Stimulated activated CD4-positive, alpha-beta T cell treated with anti-CD3 and anti-CD28 coated beads, Interleukin-2, amount 100 ng/mL, for 24 hours (primary cell): ENCODE measurements around the gene MLYCD.

Experiments used
- DNase-seq, 2 donors: peaks; one replicate each; pipeline ENCODE4 v3.0.0-alpha.2; 2020

The MLYCD gene

DNA sequence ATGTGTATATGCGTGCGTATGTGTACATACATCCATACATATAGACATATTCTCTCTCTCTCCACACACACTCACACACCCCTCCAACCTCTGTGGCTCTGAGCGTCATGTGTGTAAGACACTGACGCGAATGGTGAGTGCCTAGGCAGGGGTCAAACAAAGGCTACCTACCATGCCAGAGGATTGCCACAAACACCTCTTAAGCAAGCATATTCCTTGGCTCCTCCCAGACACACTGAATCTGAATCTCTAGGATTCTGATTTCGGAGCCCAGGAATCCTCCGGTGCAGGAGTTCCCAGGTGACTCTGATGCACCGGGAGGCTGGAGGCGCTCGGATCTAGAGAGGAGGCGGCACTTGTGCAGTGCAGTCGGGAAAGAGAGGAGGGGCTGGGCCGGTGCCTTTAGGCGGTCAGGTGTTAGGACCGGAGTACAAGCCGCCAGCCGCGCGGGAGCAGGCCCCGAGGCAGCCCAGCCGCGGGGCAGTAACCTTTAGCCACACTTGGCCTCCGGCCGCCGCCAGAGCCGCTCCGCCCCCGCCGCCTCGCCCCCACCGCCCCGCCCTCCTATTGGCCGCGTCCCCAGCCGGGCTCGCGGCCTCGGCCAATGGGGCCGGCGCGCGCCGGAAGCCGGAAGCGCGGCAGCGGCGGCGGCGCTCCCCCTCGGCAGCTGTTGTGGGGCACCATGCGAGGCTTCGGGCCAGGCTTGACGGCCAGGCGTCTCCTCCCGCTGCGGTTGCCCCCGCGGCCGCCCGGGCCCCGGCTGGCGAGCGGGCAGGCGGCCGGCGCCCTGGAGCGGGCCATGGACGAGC, at the start of gene MLYCD:
Gene MLYCD (plus strand): TSS at position 653 of the 809 bp plus-strand sequence. CDS start 30 bp downstream, at position 683.
- DNase-seq, result peak; percentile 73 to 76

DNA sequence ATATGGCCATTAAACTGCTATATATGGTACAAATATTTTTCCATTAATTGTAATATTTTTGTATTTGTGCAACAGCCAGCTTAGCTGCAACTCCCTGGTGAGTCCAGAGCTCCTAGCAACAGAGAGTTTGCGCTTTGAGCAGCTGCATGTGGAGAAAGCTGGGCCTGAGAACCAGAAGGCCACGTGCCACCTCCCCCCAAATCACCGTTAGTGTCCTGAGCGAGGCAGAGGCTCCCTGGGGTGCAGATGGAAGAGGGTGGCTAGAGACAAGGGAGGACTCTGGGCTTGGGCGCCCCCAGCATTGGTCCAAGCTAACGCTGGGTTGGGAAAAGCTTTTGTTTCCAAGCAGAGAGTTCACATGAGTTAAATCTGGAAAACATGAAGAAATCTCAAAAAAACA, 49.5 kb upstream of the MLYCD start:
- DNase-seq, result no peak

DNA sequence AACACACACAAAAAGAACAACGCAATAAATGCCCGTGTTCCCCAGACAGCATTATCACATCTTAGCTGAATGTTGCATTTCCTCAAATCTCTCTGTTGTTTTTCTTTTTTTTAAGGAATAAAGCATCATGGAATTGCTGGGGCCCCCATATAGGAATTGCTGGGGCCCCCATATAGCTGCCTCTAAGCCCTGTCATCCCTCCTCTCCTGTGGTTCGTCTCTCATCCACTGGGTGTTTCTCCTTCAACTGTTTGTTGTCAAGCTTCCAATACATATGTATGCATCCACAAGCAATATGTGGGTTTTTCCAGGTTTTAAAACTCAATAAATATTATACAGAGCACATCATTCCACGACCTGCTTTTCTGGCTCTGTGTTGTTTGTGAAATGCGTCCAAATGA, 48.0 kb upstream of the MLYCD start:
- no peak for DNase-seq

GRCh38 chr16:83851473-83851872, 47.4 kb upstream of the MLYCD start:
- DNase-seq, result no peak

GRCh38 chr16:83852774-83853173, 46.1 kb upstream of the MLYCD start:
- no peak for DNase-seq

DNA sequence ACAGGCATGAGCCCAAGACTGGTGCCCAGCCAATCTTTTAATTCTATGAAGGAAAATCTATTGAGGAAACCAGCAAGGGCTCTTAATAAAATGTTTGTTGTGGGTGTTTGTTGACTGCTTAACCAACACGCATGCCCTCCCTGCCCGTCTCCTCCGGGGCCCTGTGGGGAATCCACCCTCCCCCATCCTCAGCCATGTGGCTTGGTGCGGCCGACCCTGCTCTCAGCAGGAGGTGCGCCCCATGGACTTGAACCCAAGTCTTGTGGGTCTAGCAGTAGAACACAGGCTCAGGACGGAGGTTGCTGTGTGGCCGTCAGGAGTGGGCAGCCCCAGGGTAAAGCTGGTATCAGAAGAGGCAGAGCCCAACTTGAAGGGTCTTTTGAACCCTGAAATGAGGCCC, 45.1 kb upstream of the MLYCD start:
- DNase-seq, result no peak

GRCh38 chr16:83854420-83854819, 44.5 kb upstream of the MLYCD start:
- DNase-seq, result no peak

DNA sequence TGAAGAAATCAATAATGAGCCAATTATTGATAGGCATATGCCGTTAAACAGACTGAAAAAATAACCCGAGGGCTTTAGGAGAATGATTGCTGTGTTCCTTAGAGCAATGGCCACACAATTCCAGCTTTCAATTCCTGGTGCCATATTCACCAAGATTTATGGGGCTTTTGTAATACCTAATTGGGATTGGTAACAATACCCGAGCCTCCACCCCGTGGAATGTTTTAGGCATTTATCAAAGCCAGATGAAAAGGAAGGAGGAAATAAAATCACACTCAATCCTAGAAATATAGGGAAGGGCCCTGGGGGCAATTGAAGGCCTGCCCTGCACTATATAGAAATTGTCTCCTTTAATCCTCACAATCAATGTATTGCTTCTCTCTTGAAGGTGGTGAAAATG, 42.1 kb upstream of the MLYCD start:
- DNase-seq, result no peak

DNA sequence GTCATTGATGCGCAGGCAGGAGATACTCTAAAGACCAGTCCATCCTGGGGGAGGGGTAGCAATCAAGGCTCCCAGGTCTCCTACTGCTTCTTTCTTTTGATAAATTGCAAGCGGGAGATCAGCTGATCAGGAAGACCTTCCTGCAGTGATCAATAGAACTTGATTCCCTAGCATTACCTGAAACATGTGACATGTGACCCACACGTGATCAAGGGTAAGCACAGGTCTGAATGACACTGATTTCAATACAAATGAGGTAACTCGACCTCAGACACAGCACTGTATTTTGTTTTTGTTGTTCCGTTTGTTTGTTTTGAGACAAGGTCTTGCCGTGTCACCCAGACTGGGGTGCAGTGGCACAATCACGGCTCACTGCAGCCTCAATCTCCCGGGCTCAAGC, 39.6 kb upstream of the MLYCD start:
- DNase-seq, result no peak

DNA sequence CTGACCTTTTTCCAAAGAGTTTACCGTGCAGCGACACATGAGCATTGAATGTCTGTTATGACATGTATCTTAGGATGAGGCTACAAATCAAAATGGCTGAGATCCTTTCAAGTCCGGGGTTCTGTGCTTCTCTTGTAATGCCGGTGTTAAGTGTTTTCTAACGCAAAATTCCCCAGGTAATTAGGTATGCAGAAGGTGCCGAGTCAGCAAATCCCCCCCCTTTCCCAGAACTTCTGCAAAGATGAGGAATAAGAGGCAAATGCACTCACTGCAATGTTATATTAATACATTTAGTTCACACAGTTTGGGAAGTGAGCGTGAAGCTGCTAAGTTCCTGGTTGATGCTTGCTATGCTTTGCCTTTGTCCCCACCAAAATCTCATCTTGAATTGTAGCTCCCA, 36.3 kb upstream of the MLYCD start:
- no peak for DNase-seq

DNA sequence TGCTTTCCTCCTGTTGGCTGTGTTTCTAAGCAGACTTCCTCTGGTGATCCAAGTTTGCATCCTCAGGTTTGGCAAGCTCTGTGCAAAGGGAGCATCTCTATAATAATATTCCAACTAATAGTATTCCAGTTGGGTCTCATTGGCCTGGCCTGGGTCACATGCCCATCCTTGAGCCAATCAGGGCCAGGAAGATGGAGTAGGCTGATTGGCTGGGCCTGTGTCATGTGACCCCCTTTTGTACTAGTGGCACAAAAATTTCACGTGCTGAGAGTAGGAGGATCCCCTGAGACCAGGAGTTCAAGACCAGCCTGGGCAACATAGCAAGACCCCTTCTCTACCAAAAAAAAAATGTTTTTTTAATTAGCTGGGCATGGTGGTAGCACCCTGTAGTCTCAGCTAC, 35.2 kb upstream of the MLYCD start:
- no peak for DNase-seq

DNA sequence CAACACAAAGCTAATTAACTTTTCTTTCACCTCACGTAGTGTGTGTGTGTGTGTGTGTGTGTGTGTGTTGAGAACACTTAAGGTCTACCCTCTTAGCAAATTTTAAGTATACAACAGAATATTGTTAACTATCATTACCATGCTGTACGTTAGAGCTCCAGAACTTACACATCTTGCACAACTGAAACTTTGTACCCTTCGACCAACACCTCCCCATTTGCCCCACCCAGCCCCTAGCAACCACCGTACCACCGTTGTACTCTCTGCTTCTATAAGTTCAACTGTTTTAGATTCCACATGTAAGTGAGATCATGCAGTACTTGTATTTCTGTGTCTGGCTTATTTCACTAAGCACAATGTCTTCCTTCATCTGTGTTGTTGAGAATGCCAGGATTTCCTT, 28.1 kb upstream of the MLYCD start:
- DNase-seq, result no peak

- no peak for DNase-seq
Observed at GRCh38 chr16:83878838-83879237, 20.1 kb upstream of the MLYCD start.

DNA sequence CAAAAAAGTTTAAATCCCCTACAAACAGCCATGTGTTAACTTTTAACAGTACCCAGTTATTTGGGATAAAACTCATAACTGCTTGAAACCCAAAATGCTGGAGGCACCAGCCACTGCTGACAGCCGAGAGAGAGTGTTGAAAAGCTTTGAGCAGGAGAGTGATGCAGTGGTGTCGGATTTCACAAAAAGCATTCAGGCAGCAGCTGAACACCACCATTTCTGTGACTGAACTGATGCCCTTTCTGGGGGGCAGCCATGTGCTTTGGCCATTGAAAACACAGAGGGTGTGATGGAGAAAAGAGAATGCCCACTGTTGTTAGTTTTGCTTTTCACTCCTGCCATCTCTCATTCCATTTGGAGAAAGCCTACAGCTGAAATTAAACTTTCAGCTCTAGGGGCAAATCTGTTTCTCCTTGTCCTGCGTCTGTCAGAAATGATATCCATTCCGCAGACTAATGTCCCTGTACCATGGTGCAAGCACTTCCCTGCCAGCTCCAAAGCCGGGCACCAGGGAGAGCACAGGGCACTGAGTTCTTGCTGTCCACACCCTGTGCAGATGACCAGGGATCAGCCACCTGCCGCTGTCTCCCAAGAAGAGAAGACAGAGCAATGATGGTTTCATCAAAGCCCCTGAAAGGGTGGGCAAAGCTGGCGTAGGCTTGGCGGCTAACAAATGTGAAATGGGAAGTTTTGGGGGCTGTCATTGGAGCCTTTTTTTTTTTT, 16.6 kb upstream of the MLYCD start:
- no peak for DNase-seq

DNA sequence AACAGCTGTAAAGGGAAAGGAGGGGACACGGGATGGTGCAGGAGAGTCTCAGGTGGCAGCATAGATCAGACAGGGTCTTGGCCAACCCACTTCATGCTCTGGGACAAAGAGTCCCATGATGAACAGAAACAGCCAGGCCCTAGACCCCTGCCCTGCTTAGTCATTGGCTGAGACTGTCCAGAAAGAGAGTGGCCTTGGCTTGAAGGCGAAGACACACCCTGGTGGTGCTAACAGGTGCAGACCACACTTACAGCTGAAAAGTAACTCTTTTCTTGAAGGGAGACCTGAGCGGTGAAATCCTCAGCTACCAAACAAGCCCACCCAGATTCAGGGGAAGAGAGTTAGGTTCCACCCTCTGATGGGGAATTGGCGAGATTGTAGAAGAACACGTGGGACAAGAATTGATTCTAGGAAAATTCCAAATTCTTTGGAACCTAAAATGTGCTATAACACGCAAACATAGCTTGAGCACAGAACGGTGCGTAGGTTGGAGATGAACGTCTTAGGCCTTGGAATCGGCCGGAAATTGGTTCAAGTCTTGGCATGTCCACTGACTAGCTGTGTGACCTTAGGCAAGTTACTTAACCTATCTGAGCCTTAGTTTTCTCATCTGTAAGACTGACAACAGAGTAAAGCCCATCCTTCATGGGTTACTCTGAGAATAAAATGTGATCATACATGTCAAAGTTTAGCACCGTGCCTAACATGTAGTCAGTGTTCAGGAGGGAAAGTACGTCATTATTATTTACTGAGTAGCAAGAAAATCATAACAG, 12.5 kb upstream of the MLYCD start:
- no peak for DNase-seq

- DNase-seq, result no peak
Observed at GRCh38 chr16:83887080-83887479, 11.8 kb upstream of the MLYCD start.

- DNase-seq, result no peak
Observed at GRCh38 chr16:83887564-83887963, 11.4 kb upstream of the MLYCD start.

DNA sequence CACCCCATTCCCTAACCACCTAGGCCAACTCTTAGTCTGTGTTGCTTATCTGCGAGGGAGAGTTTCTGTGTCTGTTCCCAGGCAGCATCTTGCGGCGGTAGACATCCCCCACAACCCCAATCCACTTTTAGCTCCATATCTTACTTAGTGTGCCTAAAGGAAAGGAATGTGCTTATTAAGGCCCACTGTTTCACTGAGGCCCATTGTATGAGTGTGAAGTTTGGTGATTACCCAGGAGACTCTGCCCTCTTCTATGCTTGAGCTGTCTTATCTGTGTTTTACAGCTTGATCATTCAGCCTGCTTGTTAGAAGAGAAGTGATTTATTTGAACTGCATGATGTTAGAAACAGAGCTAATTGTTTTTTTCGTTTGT, 10.3 kb upstream of the MLYCD start:
- DNase-seq, result no peak

DNA sequence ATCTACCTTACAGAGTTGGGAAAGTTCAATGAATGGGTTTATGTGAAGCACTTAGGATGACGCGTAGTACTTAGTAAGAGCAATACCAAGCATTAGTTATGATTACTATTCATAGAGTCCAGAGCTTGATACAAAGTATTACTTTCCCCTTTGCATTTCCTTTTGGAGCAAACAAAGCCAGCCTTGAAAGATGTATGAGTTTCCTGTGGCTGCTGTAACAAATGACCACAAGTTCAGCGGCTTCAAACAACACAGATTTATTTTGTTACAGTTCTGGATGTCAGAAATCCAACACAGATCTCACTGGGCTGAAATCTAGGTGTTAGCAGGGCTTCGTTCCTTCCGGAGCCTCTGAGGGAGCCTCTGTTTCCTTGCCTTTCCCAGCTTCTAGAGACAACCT, 8.6 kb upstream of the MLYCD start:
- DNase-seq, result no peak

DNA sequence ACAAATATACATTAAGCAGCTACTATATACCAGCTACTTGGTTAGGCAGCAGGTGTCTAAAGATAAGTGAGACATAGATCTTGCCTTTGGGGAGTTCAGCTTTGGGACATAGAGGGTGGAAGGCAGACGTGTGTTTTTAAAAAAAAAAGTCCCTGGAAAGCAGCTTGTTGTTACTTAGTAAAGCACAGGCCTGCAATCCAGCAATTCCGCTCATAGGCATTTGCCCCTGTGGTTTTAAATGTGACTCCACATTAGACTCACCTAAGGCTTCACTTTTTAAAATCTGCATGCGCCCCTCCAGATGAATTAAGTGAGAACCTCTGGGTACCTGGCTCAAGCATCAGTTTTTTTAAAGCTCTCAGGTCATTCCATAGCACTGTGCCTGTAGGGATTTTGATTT, 7.2 kb upstream of the MLYCD start:
- DNase-seq, result no peak

GRCh38 chr16:83895243-83895642, 3.7 kb upstream of the MLYCD start:
- DNase-seq, result no peak

- DNase-seq, result no peak
Observed at GRCh38 chr16:83895942-83896341, 3.0 kb upstream of the MLYCD start.

- DNase-seq, result peak; percentile 45 to 50
Observed at GRCh38 chr16:83899272-83899897, 470 bp downstream of the MLYCD start.
